Kidney capillary endothelial cell (primary cell): ENCODE results near the gene PLA2G2A.
"Not testable (repeated sequence)": the region's sequence is repeated elsewhere in the genome, so short reads cannot be mapped to it uniquely, and the experiment has no call there.

Experiments
- DNase-seq: peaks from one replicate; pipeline ENCODE4 v3.0.0-alpha.2; 2018; ENCODE audit warnings: low spot score

Gene PLA2G2A

DNA sequence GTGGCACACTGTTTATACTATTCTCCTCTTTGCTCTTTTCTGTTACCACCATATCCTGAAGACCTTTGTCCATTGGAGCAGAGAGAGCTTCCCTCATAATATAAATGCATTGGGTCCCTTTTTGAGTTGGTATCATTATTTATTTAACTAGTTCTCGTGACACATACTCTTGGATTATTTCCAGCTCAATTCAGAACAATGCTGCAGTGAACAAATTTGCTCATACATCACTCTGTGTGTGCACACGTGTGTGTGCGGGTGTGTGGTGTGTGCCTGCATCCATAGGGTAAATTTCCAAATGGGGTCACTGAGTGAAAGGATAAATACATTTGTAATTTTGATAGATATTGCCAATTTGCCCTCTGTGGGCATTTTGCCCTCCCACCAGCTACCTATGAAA is 5.8 kb downstream of the PLA2G2A start:
- DNase-seq, result peak; percentile 20

DNA sequence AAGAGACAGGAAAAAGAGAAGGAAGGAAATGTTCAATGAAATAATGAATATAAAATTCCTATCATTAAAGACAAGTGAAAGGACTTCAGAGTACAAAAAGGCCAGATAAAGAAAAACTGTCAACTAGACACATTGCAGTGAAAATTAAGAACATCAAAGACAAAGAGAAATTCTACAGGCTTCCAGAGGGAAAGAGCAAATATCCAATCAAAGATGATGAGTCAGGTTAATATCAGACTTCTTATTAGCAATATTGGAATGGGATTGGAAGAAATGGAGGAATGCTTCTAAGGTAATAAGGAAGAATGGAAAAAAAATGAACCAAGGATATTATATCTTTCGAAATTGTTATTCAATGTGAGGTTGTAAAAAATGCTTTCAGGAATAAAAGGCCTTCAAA is 7.8 kb downstream of the PLA2G2A start:
- DNase-seq, result no peak

DNA sequence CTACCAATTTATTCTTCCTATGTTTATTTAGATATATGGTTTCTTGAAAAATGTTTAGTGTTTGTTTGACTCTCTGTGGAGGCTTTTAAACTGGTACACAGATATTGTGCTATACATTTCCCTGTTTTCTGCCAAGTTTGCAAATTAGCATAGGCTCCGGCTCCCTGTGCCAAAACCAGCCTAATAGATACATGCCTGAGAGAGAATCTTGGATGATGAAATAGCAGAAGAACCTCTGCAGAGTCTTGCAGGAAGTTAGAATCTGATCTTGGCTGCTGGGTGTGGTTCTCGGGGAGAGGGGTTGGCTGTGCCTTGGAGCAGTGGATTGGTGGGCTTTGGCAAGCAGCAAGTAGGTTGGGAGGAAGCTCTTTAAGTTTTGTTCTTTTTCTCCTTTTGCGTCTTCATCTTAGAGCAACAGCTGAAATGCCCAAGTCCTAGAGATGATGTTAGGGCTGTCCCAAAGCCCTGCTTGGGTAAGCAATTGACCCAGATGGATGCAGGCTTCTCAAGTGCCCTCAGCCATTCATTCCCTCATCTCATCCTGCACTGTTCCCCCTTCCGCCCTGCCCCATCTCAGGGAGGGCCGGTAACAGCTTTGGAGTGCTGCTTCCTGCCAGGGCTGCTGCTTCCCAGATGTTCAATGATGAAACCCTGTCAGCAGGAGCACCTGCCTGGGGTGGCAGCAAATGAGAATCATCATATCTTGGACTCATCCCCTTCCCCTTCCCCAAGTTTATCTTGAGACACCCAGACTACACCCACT is 9.3 kb downstream of the PLA2G2A start:
- DNase-seq, result no peak

GRCh38 chr1:19967808-19968207 is 11.6 kb downstream of the PLA2G2A start:
- no peak for DNase-seq

DNA sequence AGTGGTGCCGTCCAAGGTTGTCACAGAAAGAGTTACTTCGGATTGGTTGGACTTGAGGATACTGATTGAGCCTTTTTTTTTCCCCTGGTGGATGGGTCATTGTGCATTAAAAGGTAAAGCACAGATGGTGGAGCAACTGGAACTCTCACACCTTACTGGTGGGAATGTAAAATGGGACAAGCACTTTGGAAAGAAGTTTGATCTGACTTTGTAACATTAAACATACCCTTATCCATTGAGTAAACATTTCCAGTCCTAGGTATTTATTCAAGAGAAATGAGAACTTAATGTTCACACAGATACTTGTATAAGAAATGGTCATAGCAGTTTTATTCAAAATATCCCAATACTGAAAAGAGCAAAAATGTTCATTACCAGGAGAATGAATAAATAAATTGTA is 14.9 kb downstream of the PLA2G2A start:
- no peak for DNase-seq

DNA sequence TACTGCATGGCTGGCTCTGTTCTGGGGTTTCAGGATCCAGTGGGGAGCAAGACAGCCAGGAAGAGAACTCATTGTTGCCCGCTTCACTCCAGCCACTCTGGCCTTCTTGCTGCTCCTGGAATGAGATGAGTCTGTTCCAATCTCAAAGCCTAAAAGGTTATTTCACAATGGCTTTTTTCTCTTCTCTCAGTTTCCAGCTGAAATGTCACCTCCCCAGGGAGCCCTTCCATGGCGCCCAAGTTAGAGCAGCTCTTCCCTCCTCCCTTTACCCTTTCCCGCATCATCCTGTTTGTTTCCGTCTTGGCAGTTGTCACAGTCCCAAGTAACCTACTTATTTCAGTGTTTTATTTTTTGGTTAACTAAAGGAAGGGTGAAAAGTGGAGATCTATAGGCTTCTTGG is 15.8 kb downstream of the PLA2G2A start:
- no peak for DNase-seq

GRCh38 chr1:19960591-19960990 is 18.8 kb downstream of the PLA2G2A start:
- no peak for DNase-seq

DNA sequence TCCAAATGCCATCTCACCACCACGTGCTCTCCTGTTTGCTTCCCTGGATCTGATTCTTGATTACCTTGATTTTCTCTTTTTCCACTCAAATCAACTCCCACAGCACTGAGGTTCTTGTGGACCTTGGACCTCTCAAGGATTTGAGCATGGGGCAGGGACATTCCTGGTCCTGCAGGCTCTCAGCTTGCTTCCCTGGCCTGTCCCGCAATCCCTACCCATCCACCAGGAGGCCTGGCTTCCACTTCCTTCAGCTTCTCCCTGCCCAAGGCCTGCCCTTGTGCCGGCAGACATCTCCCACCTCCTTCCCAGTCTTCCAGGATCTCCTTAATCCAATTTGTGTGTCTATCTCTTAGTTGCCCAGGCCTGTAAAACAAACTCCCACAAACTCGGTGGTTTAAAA is 21.6 kb downstream of the PLA2G2A start:
- no peak for DNase-seq

- no peak for DNase-seq
Observed at GRCh38 chr1:19955534-19956170, 23.8 kb downstream of the PLA2G2A start.

- DNase-seq, result no peak
Observed at GRCh38 chr1:19954059-19954458, 25.4 kb downstream of the PLA2G2A start.

GRCh38 chr1:19949016-19949415 is 30.4 kb downstream of the PLA2G2A start:
- DNase-seq, result peak; percentile 82

GRCh38 chr1:19946971-19947370 is 32.4 kb downstream of the PLA2G2A start:
- no peak for DNase-seq

- DNase-seq, result no peak
Observed at GRCh38 chr1:19946331-19946751, 33.1 kb downstream of the PLA2G2A start.

- no peak for DNase-seq
Observed at GRCh38 chr1:19945914-19946313, 33.5 kb downstream of the PLA2G2A start.

DNA sequence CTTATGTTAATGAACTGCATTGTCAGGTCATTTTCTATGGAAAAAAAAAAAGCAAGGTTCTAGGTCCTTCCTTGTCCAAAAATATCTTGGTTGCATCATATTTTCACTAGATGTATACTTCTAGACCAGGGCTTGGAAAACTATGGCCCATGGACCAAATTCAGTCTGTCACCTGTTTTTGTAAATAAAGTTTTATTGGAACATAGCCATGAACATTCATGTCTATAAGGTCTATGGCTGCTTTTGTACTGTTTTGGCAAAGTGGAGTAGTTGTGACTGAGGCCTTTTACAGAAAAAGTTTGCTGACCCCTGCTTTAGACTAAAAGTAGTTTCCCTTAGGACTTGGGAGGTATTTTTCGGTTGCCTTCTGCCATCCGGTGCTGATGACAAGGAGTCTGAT is 36.8 kb downstream of the PLA2G2A start:
- no peak for DNase-seq

DNA sequence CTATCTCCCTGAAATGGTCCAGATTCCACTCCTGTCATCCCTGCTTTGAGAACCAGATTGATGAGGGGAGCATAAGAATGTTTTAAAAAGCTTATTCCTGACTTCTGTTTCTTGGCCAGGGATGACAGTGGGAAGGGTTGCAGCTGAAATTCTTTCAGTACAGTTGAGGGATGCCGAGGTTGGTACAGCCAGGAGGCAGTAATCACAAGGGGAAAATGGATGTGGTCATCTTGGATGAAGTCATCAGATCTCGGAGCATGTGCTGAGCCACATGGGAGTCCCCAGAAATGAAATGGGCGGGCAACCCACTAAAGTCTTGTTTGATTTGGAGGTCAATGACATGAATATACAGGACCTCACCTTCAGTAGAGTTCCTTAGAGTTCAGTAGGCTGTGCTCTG is 37.3 kb downstream of the PLA2G2A start:
- DNase-seq, result no peak

- DNase-seq, result no peak
Observed at GRCh38 chr1:19941206-19941568, 38.2 kb downstream of the PLA2G2A start.

DNA sequence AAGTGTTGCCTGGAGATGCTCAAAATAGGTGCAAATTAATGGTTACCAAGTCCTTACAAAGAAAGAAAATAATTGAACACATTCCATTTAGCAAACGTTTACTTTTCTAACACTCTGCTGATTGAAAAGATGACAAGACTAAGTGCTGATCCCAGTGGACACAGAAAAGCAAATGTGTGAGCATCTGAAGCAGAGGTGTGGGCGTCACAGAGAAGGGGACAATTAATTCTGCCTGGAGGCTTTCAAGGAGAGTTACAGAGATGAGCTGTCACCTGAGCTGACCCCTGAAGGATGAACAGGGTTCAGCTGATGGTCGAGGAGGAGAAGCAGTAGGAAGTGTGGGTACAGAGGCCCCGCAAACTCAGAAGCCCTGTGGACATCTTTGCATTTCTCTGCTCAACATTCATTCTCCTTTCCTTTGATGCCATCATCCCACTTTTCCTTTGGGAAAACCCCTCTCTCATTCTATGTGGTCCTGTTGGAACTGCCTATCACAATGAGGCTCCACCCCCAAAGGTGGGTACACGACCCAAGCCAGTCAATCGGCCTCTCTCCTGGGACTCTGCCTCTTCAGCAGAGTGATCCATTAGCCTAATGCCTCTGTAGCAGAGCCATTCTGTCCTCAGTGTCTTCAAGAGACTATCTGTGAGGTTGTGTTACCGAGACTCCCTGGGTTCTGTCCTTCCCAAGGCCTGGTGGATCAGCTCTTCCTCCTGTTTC is 38.8 kb downstream of the PLA2G2A start:
- no peak for DNase-seq

- DNase-seq, result no peak
Observed at GRCh38 chr1:19938472-19938871, 40.9 kb downstream of the PLA2G2A start.

- no peak for DNase-seq
Observed at GRCh38 chr1:19936061-19936750, 43.2 kb downstream of the PLA2G2A start.

GRCh38 chr1:19934336-19934735 is 45.1 kb downstream of the PLA2G2A start:
- DNase-seq, result no peak

- DNase-seq, result no peak
Observed at GRCh38 chr1:19932866-19933265, 46.6 kb downstream of the PLA2G2A start.

DNA sequence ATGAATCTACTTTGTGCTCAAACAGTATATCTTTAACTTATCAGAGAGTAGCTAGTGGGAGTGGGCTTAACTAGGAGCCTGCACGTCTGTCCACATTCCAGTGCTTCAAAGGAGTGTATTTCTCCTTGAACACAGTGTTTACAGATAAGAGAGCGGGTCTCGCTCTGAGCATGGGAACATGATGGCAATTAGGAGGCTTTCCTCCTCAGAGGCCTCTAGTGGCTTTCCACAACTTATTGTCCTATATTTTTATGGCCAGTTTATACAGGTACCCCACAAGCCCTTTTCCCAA is 52.3 kb downstream of the PLA2G2A start:
- DNase-seq, result not testable (repeated sequence)
